HS-27A (cell line): ENCODE results near the gene TRH.
"Not testable (repeated sequence)": the region's sequence is repeated elsewhere in the genome, so short reads cannot be mapped to it uniquely, and the experiment has no call there.

Source experiments
- DNase-seq: peaks from one replicate; pipeline ENCODE4 v3.0.0-alpha.2; 2012; ENCODE audit warnings: low read depth, missing footprints

Gene TRH

DNA sequence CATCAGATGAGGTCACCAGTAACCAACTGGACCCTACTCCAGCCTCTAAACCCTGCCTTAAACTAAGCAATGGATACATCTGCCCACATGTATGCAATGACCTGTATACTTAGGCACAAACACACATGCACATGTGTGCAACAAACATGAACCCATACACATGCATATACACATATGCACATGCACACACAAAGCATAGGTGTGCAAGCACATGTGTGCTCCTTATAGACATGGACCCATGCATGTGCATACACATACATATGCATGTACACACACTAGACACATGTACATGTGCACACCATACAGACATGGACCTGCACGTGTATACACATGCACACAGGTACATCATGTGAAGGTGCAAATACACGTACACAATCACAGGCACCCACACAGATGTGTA is 8.6 kb upstream of the TRH start:
- DNase-seq = no peak

- DNase-seq = no peak
These were observed 7.6 kb upstream of the TRH start for GRCh38 chr3:129966876-129967275.

DNA sequence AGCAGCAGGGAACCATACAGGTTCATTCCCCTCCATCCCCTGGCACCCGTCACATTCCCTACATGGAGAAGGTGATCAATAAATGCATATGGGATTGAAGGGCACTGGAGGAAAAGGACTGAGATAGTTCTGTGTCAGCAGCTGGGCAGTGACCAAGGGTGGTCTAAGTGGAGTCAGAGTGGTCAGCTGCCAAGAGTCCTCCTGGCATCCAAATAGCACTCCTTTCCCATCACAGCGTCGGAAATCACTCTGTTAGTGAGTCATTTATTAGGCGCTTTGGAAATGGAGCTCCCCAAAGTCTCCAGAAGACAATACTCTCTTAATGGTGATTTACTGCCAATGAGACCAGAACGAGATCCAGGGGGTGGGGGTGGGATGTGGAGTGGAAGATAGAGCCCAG is 6.8 kb upstream of the TRH start:
- no peak for DNase-seq

DNA sequence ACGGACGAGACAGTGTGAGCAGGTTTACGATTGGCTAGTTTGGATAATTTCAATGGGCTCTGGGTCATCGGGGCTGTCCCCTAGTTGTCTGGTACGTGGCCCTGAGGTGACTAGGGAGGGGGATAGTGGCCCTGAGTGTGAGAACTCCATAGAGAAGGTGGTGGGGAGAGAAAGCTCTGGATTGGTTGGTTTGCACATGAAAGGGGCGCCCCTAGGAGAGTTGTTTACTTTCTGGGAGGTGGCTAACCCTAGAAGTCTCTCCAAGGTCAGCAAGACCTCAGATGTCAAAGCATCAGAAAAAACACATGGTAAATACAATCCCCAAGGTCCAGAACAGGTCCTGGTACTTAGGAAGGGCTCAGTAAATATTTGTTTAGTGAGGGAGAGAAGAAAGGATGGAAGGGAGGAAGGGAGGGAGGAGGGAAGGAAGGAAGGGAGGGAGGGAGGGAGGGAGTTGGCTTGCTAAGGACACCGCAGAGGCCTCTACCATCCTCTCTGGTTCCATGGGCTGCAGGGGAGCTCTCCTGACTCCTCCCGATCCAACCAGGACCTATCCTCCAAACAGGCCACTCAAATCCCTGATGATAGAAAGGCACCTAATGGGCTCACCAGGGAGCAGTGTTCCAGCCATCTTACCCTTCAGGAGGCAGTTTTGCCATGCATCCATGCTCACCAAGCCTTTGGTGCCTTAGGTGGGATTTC is 3.0 kb upstream of the TRH start:
- DNase-seq = no peak

- DNase-seq = no peak
These were observed 2.2 kb upstream of the TRH start for GRCh38 chr3:129972301-129972700.

GRCh38 chr3:129973853-129974563 is 512 bp upstream of the TRH start:
- no peak for DNase-seq

GRCh38 chr3:129974833-129975704 is 549 bp downstream of the TRH start:
- DNase-seq = no peak

- no peak for DNase-seq
These were observed 1.2 kb downstream of the TRH start for GRCh38 chr3:129975705-129976048.

GRCh38 chr3:129976286-129976685 is 1.8 kb downstream of the TRH start:
- DNase-seq = no peak

- no peak for DNase-seq
These were observed 3.6 kb downstream of the TRH start for GRCh38 chr3:129978123-129978522.

GRCh38 chr3:129979905-129980304 is 5.4 kb downstream of the TRH start:
- no peak for DNase-seq

- no peak for DNase-seq
These were observed 9.0 kb downstream of the TRH start for GRCh38 chr3:129983561-129983960.

DNA sequence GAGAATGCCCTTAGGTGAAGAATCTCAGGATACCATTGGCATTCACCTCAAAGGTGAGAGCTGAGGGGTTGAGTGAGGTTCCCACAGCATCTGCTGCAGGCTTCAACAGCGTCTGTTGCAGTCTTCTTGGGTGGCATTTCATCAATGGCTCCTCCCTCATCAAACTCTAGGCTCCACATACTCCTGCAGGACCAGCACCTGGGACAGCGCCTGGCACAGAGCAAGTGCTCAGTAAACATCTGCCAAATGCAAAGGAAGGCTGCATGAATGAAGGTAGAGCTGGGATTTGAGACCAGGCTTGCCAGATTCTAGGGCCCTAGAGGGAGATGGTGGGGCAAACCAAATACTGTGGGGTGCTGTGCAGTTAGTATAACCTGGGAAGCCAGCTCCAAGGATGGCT is 9.6 kb downstream of the TRH start:
- DNase-seq = no peak

- no peak for DNase-seq
These were observed 10.6 kb downstream of the TRH start for GRCh38 chr3:129985113-129985512.

- DNase-seq = no peak
These were observed 13.9 kb downstream of the TRH start for GRCh38 chr3:129988429-129988828.

DNA sequence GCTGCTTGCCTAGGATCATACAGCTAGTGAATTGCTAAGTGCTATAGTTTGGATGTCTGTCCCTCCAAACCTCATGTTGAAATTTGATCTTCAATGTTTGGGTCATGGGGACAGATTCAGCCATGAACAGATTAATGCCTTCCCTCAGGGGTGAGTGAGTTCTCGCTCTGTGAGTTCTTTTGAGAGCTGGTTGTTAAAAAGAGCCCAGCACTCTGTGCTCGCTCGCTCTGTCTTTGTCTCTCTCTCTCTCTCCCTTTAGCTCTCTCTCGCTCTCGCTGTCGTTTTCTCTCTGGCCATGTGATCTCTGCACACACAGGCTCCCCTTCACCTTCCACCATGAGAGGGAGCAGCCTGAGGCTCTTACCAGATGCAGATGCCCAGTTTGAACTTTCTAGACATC is 14.9 kb downstream of the TRH start:
- DNase-seq = no peak

DNA sequence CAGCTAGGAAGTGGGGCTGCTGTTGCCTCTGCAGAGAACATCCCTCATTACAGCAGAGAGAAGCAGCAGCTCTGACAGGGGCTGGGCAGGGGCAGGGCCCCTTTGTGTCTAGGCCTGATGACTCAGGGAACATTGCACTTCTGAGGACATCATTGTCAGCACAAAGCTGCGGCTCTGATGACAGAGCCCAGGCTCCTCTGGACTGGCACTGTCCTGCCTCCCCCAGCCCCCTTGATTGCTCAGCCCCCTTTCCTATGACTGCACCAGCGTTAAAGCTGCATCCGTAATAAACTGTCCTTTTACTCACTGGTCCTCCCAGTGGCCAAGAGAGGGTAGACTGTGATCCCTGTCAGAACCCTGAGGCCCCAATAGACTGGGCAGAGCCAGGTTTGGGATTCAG is 18.3 kb downstream of the TRH start:
- no peak for DNase-seq

- no peak for DNase-seq
These were observed 20.5 kb downstream of the TRH start for GRCh38 chr3:129994883-129995559.

GRCh38 chr3:129996073-129996472 is 21.6 kb downstream of the TRH start:
- no peak for DNase-seq

GRCh38 chr3:129999176-129999575 is 24.7 kb downstream of the TRH start:
- not testable (repeated sequence) for DNase-seq

DNA sequence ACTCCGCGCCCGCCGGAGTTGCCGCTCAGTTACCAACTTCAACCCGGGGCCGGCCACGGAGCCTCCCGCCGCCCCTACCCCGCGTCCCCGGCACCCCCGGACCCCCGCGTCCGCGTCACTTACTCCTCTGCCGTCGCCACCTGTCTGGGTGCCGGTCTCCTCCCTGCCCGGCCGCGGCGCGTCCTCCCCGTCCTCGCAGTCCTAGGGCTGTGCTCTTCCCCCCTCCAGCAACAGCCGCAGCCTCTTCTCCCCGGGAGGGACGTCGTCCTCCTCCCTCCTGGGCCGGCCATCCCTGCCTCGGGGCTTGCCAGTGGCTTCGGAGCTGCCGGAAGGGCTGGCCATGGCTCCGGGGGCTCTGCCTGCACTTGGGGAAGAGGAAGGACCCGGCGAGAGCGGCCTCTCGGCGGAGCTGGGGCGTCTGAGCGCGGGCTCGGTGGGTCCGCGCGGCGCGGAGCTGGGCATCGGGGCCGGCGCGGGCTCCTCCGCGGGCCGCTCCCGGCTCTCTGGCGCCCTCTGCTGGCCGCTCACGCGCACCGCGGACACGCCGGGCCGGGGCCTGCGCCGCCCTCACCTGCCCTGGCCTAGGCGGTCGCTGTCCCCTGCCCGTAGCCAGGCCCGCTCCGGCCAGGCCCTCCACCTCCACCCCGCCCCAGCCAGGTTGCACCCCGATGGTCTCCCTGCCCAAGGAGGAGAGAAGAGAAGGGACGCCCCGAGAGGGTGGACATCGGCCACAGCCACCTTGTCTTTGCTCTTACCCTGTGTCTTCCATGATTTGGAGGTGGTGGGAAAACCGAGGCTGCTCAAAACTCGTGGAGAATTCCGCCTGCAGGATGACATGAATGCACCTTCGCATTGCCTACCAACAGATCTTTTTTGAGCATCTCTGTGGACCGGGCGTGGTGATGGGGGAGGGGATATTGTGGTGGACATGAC is 28.4 kb downstream of the TRH start:
- not testable (repeated sequence) for DNase-seq
